Psoas muscle (tissue), 8 donors: ENCODE data around the gene ARMC10. TPM values are rescaled to one million over a fixed set of nuclear protein-coding genes. Genes with fewer than 3 reads are reported as not detected.
"Not testable (repeated sequence)": the region's sequence is repeated elsewhere in the genome, so short reads cannot be mapped to it uniquely, and the experiment has no call there.

Experiments
- ATAC-seq, 4 donors: fragments of 200-7000 bp; cut with Tn5 transposase; one replicate each; pipeline ENCODE4 v1.9.1; 2020; ENCODE audit warnings: moderate library complexity in 3 of 4, mild to moderate bottlenecking in 2 of 4
- DNase-seq, 2 donors: peaks; one replicate each; pipeline ENCODE4 v3.0.0-alpha.2; 2020
- H3K27ac ChIP-seq: fragments of 200-600 bp; one replicate; pipeline ENCODE4 v1.8.0; 2022
- H3K27me3 ChIP-seq, 3 donors: fragments of 200-600 bp in 1 of 3; one replicate each; pipeline versions ENCODE4 v1.6.1 to v1.8.0; 2013 to 2022; ENCODE audit warnings: low read length in 2 of 3, mild to moderate bottlenecking in 2 of 3, moderate library complexity in 1 of 3; ENCODE audit not compliant: insufficient read depth in 3 of 3
- H3K36me3 ChIP-seq, 2 donors: fragments of 200-600 bp in 1 of 2; one replicate each; pipeline versions ENCODE4 v1.6.1 to v1.8.0; 2013 to 2022; ENCODE audit warnings: low read depth in 1 of 2, mild to moderate bottlenecking in 1 of 2, moderate library complexity in 1 of 2; ENCODE audit not compliant: insufficient read depth in 1 of 2
- H3K4me1 ChIP-seq: fragments of 200-600 bp; one replicate; pipeline ENCODE4 v1.8.0; 2022
- H3K4me3 ChIP-seq: fragments of 200-600 bp; one replicate; pipeline ENCODE4 v1.8.0; 2022; ENCODE audit warnings: mild to moderate bottlenecking
- H3K9me3 ChIP-seq: fragments of 200-600 bp; one replicate; pipeline ENCODE4 v1.8.0; 2022
- WGBS, 3 donors: extraction: QIAGEN DNeasy Blood & Tissue Kit; methylation state at CpG; one replicate each; pipeline versions ENCODE4 v1.1.6 to v1.1.7; 2013; 5-methylcytosine and 5-hydroxymethylcytosine counted together
- intact Hi-C, 2 donors: fragments of 100-400 bp; cut with DNase I; formaldehyde crosslinking; loops; one replicate each; pipeline versions ENCODE4 v1.11.0 to v1.14.2; 2022
- polyA plus RNA-seq, 3 donors: library from polyadenylated mRNA; stranded (reverse); fragments of 200-250 nt; gene quantifications; one replicate each; pipeline ENCODE4 v1.2.3, GENCODE V29; 2013
- total RNA-seq, 4 donors: library from RNA; stranded (reverse); fragmentation: NEBNext Ultra II Directional in 2 of 4; extraction: Animal tissue kit (Norgen Biotek cat#: 25700) in 2 of 4; gene quantifications; one replicate each; pipeline versions ENCODE4 v1.2.1 to v1.2.4, GENCODE V29; 2021 to 2023
- TF ChIP-seq, protein P1 (sequence below): fragments of 200-600 bp; IDR thresholded peaks from one replicate; pipeline ENCODE4 v1.8.0; 2022; ENCODE audit warnings: antibody characterized with exemption
- donor health status: healthy with polysubstance abuse.
- donor health status: DM: no; HTN: no; CAD: no; lungs with moderate emphysema.
- donor health status: Bipolar disorder and iron deficiency.
- donor health status: healthy.
- donor health status: DM: yes; HTN: yes; CAD: no.
- donor health status: DM: no; HTN: no; CAD: no.
- donor health status: DM: no; HTN: no; CAD: no.
- donor health status: DM: yes; HTN: yes; CAD: no.

ARMC10 gene
- total and polyA plus RNA-seq, 7 donors, result 12.6 to 26.0 (median 23.9) TPM

- no peak for DNase-seq
- TF ChIP-seq, protein P1, sequence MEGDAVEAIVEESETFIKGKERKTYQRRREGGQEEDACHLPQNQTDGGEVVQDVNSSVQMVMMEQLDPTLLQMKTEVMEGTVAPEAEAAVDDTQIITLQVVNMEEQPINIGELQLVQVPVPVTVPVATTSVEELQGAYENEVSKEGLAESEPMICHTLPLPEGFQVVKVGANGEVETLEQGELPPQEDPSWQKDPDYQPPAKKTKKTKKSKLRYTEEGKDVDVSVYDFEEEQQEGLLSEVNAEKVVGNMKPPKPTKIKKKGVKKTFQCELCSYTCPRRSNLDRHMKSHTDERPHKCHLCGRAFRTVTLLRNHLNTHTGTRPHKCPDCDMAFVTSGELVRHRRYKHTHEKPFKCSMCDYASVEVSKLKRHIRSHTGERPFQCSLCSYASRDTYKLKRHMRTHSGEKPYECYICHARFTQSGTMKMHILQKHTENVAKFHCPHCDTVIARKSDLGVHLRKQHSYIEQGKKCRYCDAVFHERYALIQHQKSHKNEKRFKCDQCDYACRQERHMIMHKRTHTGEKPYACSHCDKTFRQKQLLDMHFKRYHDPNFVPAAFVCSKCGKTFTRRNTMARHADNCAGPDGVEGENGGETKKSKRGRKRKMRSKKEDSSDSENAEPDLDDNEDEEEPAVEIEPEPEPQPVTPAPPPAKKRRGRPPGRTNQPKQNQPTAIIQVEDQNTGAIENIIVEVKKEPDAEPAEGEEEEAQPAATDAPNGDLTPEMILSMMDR, result no peak
- H3K27me3 ChIP-seq, result no peaks in the 10 kb centered on the region
- no peaks in the 10 kb centered on the region for H3K9me3 ChIP-seq
- H3K4me1 ChIP-seq, result no peaks in the 10 kb centered on the region
- WGBS, 3 donors, result 80 to 99% (median 94%) methylated on average over 2 of the region's 2 CpGs
- no peak for ATAC-seq
- no peak overlapping the region for H3K27ac ChIP-seq
- H3K4me3 ChIP-seq, result no peak overlapping the region
- intact Hi-C loops, result no loop called here
- peaks cover 4 to 78% of the 10 kb centered on the region in 2 donors for H3K36me3 ChIP-seq
These were observed 22.1 kb downstream of the ARMC10 start for GRCh38 chr7:103097041-103097440.

DNA sequence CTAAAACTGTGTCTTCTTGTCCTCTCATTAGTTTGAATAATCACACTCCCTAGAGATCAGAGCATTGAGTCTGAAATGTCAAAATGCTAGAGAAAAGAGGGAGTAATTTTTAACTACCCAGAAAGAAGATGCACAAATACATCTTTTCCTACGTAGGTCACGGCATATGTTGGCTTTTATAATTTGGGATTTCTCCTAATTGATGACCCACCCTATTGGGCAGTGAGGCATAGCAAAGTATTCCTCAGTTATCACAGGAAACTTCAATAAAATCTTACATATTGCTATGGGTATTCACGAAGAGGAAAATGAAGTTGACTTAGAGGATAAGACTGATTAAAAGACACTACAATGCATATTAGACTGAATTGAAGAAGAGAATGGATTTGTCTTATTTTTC lies 25.4 kb downstream of the ARMC10 start:
- DNase-seq, result no peak
- H3K27me3 ChIP-seq, result no peaks in the 10 kb centered on the region
- intact Hi-C loops, result no loop called here
- no peak overlapping the region for H3K27ac ChIP-seq
- H3K36me3 ChIP-seq, result peaks cover 6 to 75% of the 10 kb centered on the region in 2 donors
- 60 to 74% (median 63%) methylated on average over 3 of the region's 3 CpGs for WGBS, 3 donors
- no peak for ATAC-seq
- H3K4me1 ChIP-seq, result no peaks in the 10 kb centered on the region
- no peak overlapping the region for H3K4me3 ChIP-seq
- no peaks in the 10 kb centered on the region for H3K9me3 ChIP-seq
- TF ChIP-seq, protein P1, result no peak

DNA sequence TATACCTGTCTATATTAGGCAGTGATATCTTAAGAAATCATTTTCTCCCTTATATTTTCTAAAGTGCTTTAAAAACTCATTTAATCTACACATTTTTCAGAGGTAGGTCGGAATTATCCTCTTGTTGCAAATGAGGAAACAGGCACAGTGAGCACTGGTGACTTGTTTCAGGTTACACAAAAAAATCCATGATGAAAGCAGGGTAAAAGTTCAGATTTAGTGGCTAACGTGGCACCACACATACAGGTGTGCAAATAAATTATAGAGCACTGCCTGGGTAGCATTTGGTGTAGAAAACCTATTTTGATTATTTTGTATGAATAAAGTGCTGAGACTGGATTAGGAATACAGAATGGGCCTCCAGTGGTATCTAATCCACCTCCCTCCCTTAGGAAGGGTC lies 26.6 kb downstream of the ARMC10 start:
- Histone ChIP-seq H3K36me3 (peaks cover 6 to 71% of the 10 kb centered on the region in 2 donors), H3K27me3 (no peaks in the 10 kb centered on the region), H3K4me1 (no peaks in the 10 kb centered on the region), H3K4me3 (no peak overlapping the region), H3K9me3 (no peaks in the 10 kb centered on the region), H3K27ac (no peak overlapping the region)
- no peak for ATAC-seq
- DNase-seq, result no peak
- WGBS, 3 donors, result 37 to 51% (median 40%) methylated on average over 2 of the region's 2 CpGs
- TF ChIP-seq, protein P1, result no peak
- intact Hi-C loops, result no loop called here

DNA sequence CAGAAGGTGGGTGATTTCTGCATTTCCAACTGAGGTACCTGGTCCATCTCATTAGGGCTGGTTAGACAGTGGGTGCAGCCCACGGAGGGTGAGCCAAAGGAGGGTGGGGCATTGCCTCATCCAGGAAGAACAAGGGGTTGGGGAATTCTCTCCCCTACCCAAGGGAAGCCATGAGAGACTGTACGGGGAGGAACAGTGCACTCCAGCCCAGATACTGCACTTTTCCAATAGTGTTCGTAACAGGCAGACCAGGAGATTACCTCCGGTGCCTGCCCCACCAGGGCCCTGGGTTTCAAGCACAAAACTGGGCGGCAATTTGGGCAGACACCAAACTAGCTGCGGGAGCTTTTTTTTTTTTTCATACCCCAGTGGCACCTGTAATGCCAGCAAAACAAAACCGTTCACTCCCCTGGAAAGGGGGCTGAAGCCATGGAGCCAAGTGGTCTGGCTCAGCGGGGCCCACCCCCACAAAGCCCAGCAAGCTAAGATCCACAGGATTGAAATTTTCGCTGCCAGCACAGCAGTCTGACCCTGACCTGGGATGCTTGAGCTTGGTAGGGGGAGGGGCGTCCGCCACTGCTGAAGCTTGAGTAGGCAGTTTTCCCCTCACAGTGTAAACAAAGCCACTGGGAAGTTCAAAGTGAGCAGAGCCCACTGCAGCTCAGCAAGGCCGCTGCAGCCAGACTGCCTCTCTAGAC lies 31.2 kb downstream of the ARMC10 start:
- intact Hi-C loops, result no loop called here
- WGBS, 3 donors, result 68 to 72% (median 72%) methylated on average over 12 of the region's 12 CpGs

GRCh38 chr7:103106703-103107070 lies 31.7 kb downstream of the ARMC10 start:
- intact Hi-C loops, H3K4me1 ChIP-seq, H3K27ac ChIP-seq, DNase-seq, ATAC-seq, H3K4me3 ChIP-seq, H3K9me3 ChIP-seq, H3K27me3 ChIP-seq: not testable (repeated sequence)
- H3K36me3 ChIP-seq, result peaks cover 2 to 32% of the 10 kb centered on the region in 2 donors
- WGBS, 3 donors, result 67 to 76% (median 73%) methylated on average over 6 of the region's 6 CpGs

More for the DNA sequence above, 31.2 kb downstream of the ARMC10 start:
- Histone ChIP-seq H3K27ac (no peak overlapping the region), H3K4me1 (no peaks in the 10 kb centered on the region), H3K36me3 (peaks cover 2 to 37% of the 10 kb centered on the region in 2 donors), H3K27me3 (no peaks in the 10 kb centered on the region), H3K9me3 (peaks cover 3% of the 10 kb centered on the region), H3K4me3 (no peak overlapping the region)
- TF ChIP-seq, protein P1, result no peak
- DNase-seq (no peak), ATAC-seq (no peak)
